ENCODE results near the gene NIP7. TPM values are rescaled to one million over a fixed set of nuclear protein-coding genes. Genes with fewer than 3 reads are reported as not detected.
"Not testable (repeated sequence)": the region's sequence is repeated elsewhere in the genome, so short reads cannot be mapped to it uniquely, and the experiment has no call there.

NIP7 gene
- total RNA-seq (23.1 TPM), polyA plus RNA-seq (23.5 TPM)
- long read RNA-seq, donor 1, partial matches to known transcripts, result 0 of 2 reads
- long read RNA-seq, donor 1, other reads (novel, unspliced or antisense), result 0 of 2 reads
- long read RNA-seq, donor 2, result 0 reads
- long read RNA-seq, donor 3, transcript NIP7-201 (5 exons, 2,402 nt), result major isoform, 15 of 22 reads
- long read RNA-seq, donor 3, partial matches to known transcripts, result 7 of 22 reads
- long read RNA-seq, donor 3, other reads (novel, unspliced or antisense), result 0 of 22 reads
- long read RNA-seq, donor 4, transcript NIP7-201 (5 exons, 2,402 nt), result major isoform, 8 of 9 reads
- long read RNA-seq, donor 4, partial matches to known transcripts, result 0 of 9 reads
- long read RNA-seq, donor 4, other reads (novel, unspliced or antisense), result 0 of 9 reads
- long read RNA-seq, donor 5, transcript NIP7-201 (5 exons, 2,402 nt), result major isoform, 19 of 22 reads
- long read RNA-seq, donor 5, partial matches to known transcripts, result 0 of 22 reads
- long read RNA-seq, donor 5, other reads (novel, unspliced or antisense), result 0 of 22 reads
- long read RNA-seq, donor 6, transcript NIP7-201 (5 exons, 2,402 nt), result major isoform, 7 of 21 reads
- long read RNA-seq, donor 6, partial matches to known transcripts, result 12 of 21 reads
- long read RNA-seq, donor 6, other reads (novel, unspliced or antisense), result 0 of 21 reads
- long read RNA-seq, donor 7, transcript NIP7-201 (5 exons, 2,402 nt), result major isoform, 18 of 23 reads
- long read RNA-seq, donor 7, partial matches to known transcripts, result 5 of 23 reads
- long read RNA-seq, donor 7, other reads (novel, unspliced or antisense), result 0 of 23 reads
- long read RNA-seq, donor 8, transcript NIP7-201 (5 exons, 2,402 nt), result major isoform, 9 of 9 reads
- long read RNA-seq, donor 8, partial matches to known transcripts, result 0 of 9 reads
- long read RNA-seq, donor 8, other reads (novel, unspliced or antisense), result 0 of 9 reads
- long read RNA-seq, donor 9, transcript NIP7-201 (5 exons, 2,402 nt), result major isoform, 9 of 9 reads
- long read RNA-seq, donor 9, partial matches to known transcripts, result 0 of 9 reads
- long read RNA-seq, donor 9, other reads (novel, unspliced or antisense), result 0 of 9 reads
- long read RNA-seq, donor 10, transcript NIP7-201 (5 exons, 2,402 nt), result major isoform, 10 of 10 reads
- long read RNA-seq, donor 10, partial matches to known transcripts, result 0 of 10 reads
- long read RNA-seq, donor 10, other reads (novel, unspliced or antisense), result 0 of 10 reads

- Histone ChIP-seq H3K9me3 (ENCODE audit: control insufficient read depth in 2 of 2, insufficient read depth in 1 of 2, low read length in 1 of 2) (no peaks in the 10 kb centered on the region), H3K27ac (ENCODE audit: low read depth in 1 of 2, low read length in 1 of 2) (peak within 1 kb of the TSS; percentile 86 to 95), H3K4me3 (ENCODE audit: low read length in 2 of 2) (peak within 1 kb of the TSS; percentile 97 to 98), H3K27me3 (ENCODE audit: control insufficient read depth in 2 of 2, insufficient read depth in 1 of 2, low read length in 1 of 2) (no peaks in the 10 kb centered on the region), H3K36me3 (ENCODE audit: control insufficient read depth in 2 of 2, insufficient read depth in 2 of 2, low read length in 1 of 2) (peaks cover 26 to 43% of the 10 kb centered on the region in 2 donors), H3K4me1 (ENCODE audit: control insufficient read depth in 2 of 2, insufficient read depth in 2 of 2, low read length in 2 of 2) (peaks cover 16 to 23% of the 10 kb centered on the region in 2 donors)
- DNase-seq (ENCODE audit: low read depth in 6 of 9, low spot score in 9 of 9), result peak; percentile 89 to 97 (median 94)
- under 1% methylated on average over 77 of the region's 77 CpGs for WGBS
Measured at GRCh38 chr16:69339289-69340094, at the start of gene NIP7, which contains the start of gene COG8. Gene NIP7 (plus strand): TSS chr16:69339772. CDS start chr16:69339830, 58 bp downstream. Gene COG8 (minus strand): TSS chr16:69339564. CDS start chr16:69339552, 12 bp downstream.

- not testable (repeated sequence) for H3K27me3 ChIP-seq (ENCODE audit: control insufficient read depth in 2 of 2, insufficient read depth in 1 of 2, low read length in 1 of 2); H3K36me3 ChIP-seq (ENCODE audit: control insufficient read depth in 2 of 2, insufficient read depth in 2 of 2, low read length in 1 of 2); H3K4me1 ChIP-seq (ENCODE audit: control insufficient read depth in 2 of 2, insufficient read depth in 2 of 2, low read length in 2 of 2); H3K9me3 ChIP-seq (ENCODE audit: control insufficient read depth in 2 of 2, insufficient read depth in 1 of 2, low read length in 1 of 2); H3K4me3 ChIP-seq (ENCODE audit: low read length in 2 of 2); DNase-seq (ENCODE audit: low read depth in 6 of 9, low spot score in 9 of 9); H3K27ac ChIP-seq (ENCODE audit: low read depth in 1 of 2, low read length in 1 of 2)
- 98% methylated on average over 9 of the region's 9 CpGs for WGBS
Measured at GRCh38 chr16:69291657-69292056, 47.9 kb upstream of the NIP7 start.

GRCh38 chr16:69293401-69293800, 46.2 kb upstream of the NIP7 start:
- Histone ChIP-seq H3K4me3 (ENCODE audit: low read length in 2 of 2) (no peak overlapping the region), H3K27ac (ENCODE audit: low read depth in 1 of 2, low read length in 1 of 2) (no peak overlapping the region), H3K27me3 (ENCODE audit: control insufficient read depth in 2 of 2, insufficient read depth in 1 of 2, low read length in 1 of 2) (no peaks in the 10 kb centered on the region), H3K36me3 (ENCODE audit: control insufficient read depth in 2 of 2, insufficient read depth in 2 of 2, low read length in 1 of 2) (no peaks in the 10 kb centered on the region), H3K4me1 (ENCODE audit: control insufficient read depth in 2 of 2, insufficient read depth in 2 of 2, low read length in 2 of 2) (no peaks in the 10 kb centered on the region), H3K9me3 (ENCODE audit: control insufficient read depth in 2 of 2, insufficient read depth in 1 of 2, low read length in 1 of 2) (no peaks in the 10 kb centered on the region)
- 95% methylated on average over 3 of the region's 3 CpGs for WGBS
- DNase-seq (ENCODE audit: low read depth in 6 of 9, low spot score in 9 of 9), result no peak

- no peaks in the 10 kb centered on the region for H3K9me3 ChIP-seq (ENCODE audit: control insufficient read depth in 2 of 2, insufficient read depth in 1 of 2, low read length in 1 of 2)
- DNase-seq (ENCODE audit: low read depth in 6 of 9, low spot score in 9 of 9), result no peak
- no peak overlapping the region for H3K4me3 ChIP-seq (ENCODE audit: low read length in 2 of 2)
- no peaks in the 10 kb centered on the region for H3K27me3 ChIP-seq (ENCODE audit: control insufficient read depth in 2 of 2, insufficient read depth in 1 of 2, low read length in 1 of 2)
- no peaks in the 10 kb centered on the region for H3K36me3 ChIP-seq (ENCODE audit: control insufficient read depth in 2 of 2, insufficient read depth in 2 of 2, low read length in 1 of 2)
- no peaks in the 10 kb centered on the region for H3K4me1 ChIP-seq (ENCODE audit: control insufficient read depth in 2 of 2, insufficient read depth in 2 of 2, low read length in 2 of 2)
- WGBS, result 94% methylated on average over 1 of the region's 1 CpG
- no peak overlapping the region for H3K27ac ChIP-seq (ENCODE audit: low read depth in 1 of 2, low read length in 1 of 2)
Measured at GRCh38 chr16:69294051-69294450, 45.5 kb upstream of the NIP7 start.

- H3K4me1 ChIP-seq (ENCODE audit: control insufficient read depth in 2 of 2, insufficient read depth in 2 of 2, low read length in 2 of 2); DNase-seq (ENCODE audit: low read depth in 6 of 9, low spot score in 9 of 9); H3K4me3 ChIP-seq (ENCODE audit: low read length in 2 of 2); H3K9me3 ChIP-seq (ENCODE audit: control insufficient read depth in 2 of 2, insufficient read depth in 1 of 2, low read length in 1 of 2); H3K27me3 ChIP-seq (ENCODE audit: control insufficient read depth in 2 of 2, insufficient read depth in 1 of 2, low read length in 1 of 2); H3K27ac ChIP-seq (ENCODE audit: low read depth in 1 of 2, low read length in 1 of 2): not testable (repeated sequence)
- peaks cover 4 to 12% of the 10 kb centered on the region in 2 donors for H3K36me3 ChIP-seq (ENCODE audit: control insufficient read depth in 2 of 2, insufficient read depth in 2 of 2, low read length in 1 of 2)
- WGBS, result 98% methylated on average over 7 of the region's 7 CpGs
Measured at GRCh38 chr16:69296771-69297170, 42.8 kb upstream of the NIP7 start.

GRCh38 chr16:69298261-69298660, 41.3 kb upstream of the NIP7 start:
- DNase-seq (ENCODE audit: low read depth in 6 of 9, low spot score in 9 of 9), result no peak
- H3K27ac ChIP-seq (ENCODE audit: low read depth in 1 of 2, low read length in 1 of 2), result no peak overlapping the region

GRCh38 chr16:69301187-69301586, 38.4 kb upstream of the NIP7 start:
- WGBS, result 96% methylated on average over 1 of the region's 1 CpG
- peaks cover 12% of the 10 kb centered on the region in 2 donors for H3K36me3 ChIP-seq (ENCODE audit: control insufficient read depth in 2 of 2, insufficient read depth in 2 of 2, low read length in 1 of 2)
- no peaks in the 10 kb centered on the region for H3K9me3 ChIP-seq (ENCODE audit: control insufficient read depth in 2 of 2, insufficient read depth in 1 of 2, low read length in 1 of 2)
- H3K27me3 ChIP-seq (ENCODE audit: control insufficient read depth in 2 of 2, insufficient read depth in 1 of 2, low read length in 1 of 2), result no peaks in the 10 kb centered on the region
- no peak overlapping the region for H3K27ac ChIP-seq (ENCODE audit: low read depth in 1 of 2, low read length in 1 of 2)
- DNase-seq (ENCODE audit: low read depth in 6 of 9, low spot score in 9 of 9), result no peak
- no peaks in the 10 kb centered on the region for H3K4me1 ChIP-seq (ENCODE audit: control insufficient read depth in 2 of 2, insufficient read depth in 2 of 2, low read length in 2 of 2)
- H3K4me3 ChIP-seq (ENCODE audit: low read length in 2 of 2), result no peak overlapping the region

More at GRCh38 chr16:69298261-69298660, 41.3 kb upstream of the NIP7 start:
- Histone ChIP-seq H3K4me1 (ENCODE audit: control insufficient read depth in 2 of 2, insufficient read depth in 2 of 2, low read length in 2 of 2) (no peaks in the 10 kb centered on the region), H3K9me3 (ENCODE audit: control insufficient read depth in 2 of 2, insufficient read depth in 1 of 2, low read length in 1 of 2) (no peaks in the 10 kb centered on the region), H3K27me3 (ENCODE audit: control insufficient read depth in 2 of 2, insufficient read depth in 1 of 2, low read length in 1 of 2) (no peaks in the 10 kb centered on the region), H3K4me3 (ENCODE audit: low read length in 2 of 2) (no peak overlapping the region), H3K36me3 (ENCODE audit: control insufficient read depth in 2 of 2, insufficient read depth in 2 of 2, low read length in 1 of 2) (peaks cover 12% of the 10 kb centered on the region in 2 donors)
- WGBS, result 98% methylated on average over 4 of the region's 4 CpGs

GRCh38 chr16:69301861-69302260, 37.7 kb upstream of the NIP7 start:
- Histone ChIP-seq H3K4me1 (ENCODE audit: control insufficient read depth in 2 of 2, insufficient read depth in 2 of 2, low read length in 2 of 2) (no peaks in the 10 kb centered on the region), H3K27ac (ENCODE audit: low read depth in 1 of 2, low read length in 1 of 2) (no peak overlapping the region), H3K27me3 (ENCODE audit: control insufficient read depth in 2 of 2, insufficient read depth in 1 of 2, low read length in 1 of 2) (no peaks in the 10 kb centered on the region), H3K36me3 (ENCODE audit: control insufficient read depth in 2 of 2, insufficient read depth in 2 of 2, low read length in 1 of 2) (peaks cover 12% of the 10 kb centered on the region in 2 donors), H3K4me3 (ENCODE audit: low read length in 2 of 2) (no peak overlapping the region), H3K9me3 (ENCODE audit: control insufficient read depth in 2 of 2, insufficient read depth in 1 of 2, low read length in 1 of 2) (no peaks in the 10 kb centered on the region)
- no peak for DNase-seq (ENCODE audit: low read depth in 6 of 9, low spot score in 9 of 9)
- over 99% methylated on average over 4 of the region's 4 CpGs for WGBS

Data from thymus (tissue), 14 donors.